HEK293 (cell line): ENCODE measurements around the gene AKAP5.

Source experiments
- CTCF ChIA-PET: fragments of 350-600 bp; formaldehyde crosslinking; extraction: SDS; loops from one replicate; lab custom pipeline; 2021; ENCODE audit warnings: antibody characterized with exemption; lab: Yijun Ruan, JAX
- POLR2A ChIA-PET: fragments of 300-600 bp; formaldehyde crosslinking; extraction: SDS; loops from one replicate; lab custom pipeline; 2020; ENCODE audit warnings: antibody characterized with exemption, inconsistent platforms; lab: Yijun Ruan, JAX
- H3K27ac ChIP-seq: fragments of 200-500 bp; sonication (Bioruptor generic); 2 replicates; pipeline ENCODE4 v1.5.1; 2014; ENCODE audit warnings: low read depth, low read length, control low read depth, inconsistent platforms; ENCODE audit errors: extremely low read depth
- H3K36me3 ChIP-seq, 2 experiments: fragments of 200-500 bp in 1 of 2; sonication (Bioruptor generic) in 1 of 2; 1 replicate in 1 of 2; 2 replicates in 1 of 2; pipeline ENCODE4 v1.5.1; 2014 to 2017; ENCODE audit warnings: inconsistent platforms in 2 of 2, low read length in 2 of 2; ENCODE audit not compliant: control insufficient read depth in 2 of 2, insufficient read depth in 1 of 2
- H3K4me1 ChIP-seq: fragments of 200-500 bp; sonication (Bioruptor generic); 2 replicates; pipeline ENCODE4 v1.5.1; 2014; ENCODE audit warnings: mild to moderate bottlenecking, low read length, inconsistent platforms; ENCODE audit not compliant: control insufficient read depth, insufficient read depth
- H3K4me3 ChIP-seq: 2 replicates; pipeline ENCODE4 v1.5.1; 2011; ENCODE audit warnings: low read depth, mild to moderate bottlenecking, control low read depth, low read length, moderate library complexity
- H3K9me3 ChIP-seq: fragments of 200-500 bp; sonication (Bioruptor generic); 2 replicates; pipeline ENCODE4 v1.5.1; 2014; ENCODE audit warnings: low read depth, low read length, inconsistent platforms; ENCODE audit not compliant: control insufficient read depth, insufficient read depth
- SCRT2 ChIP-seq: fragments of 450-650 bp; formaldehyde crosslinking; IDR thresholded peaks from 2 replicates; pipeline ENCODE4 v1.5.1; 2016; ENCODE audit warnings: missing biosample characterization, missing genetic modification characterization
- TCF7L2 ChIP-seq: IDR thresholded peaks from 2 replicates; pipeline ENCODE4 v1.6.1; 2011; ENCODE audit warnings: low read depth, mild to moderate bottlenecking, inconsistent platforms, low read length, moderate library complexity, borderline replicate concordance
- WT1 ChIP-seq: fragments of 450-650 bp; formaldehyde crosslinking; IDR thresholded peaks from 2 replicates; pipeline ENCODE4 v1.5.1; 2016; ENCODE audit warnings: missing biosample characterization, missing genetic modification characterization
- YY2 ChIP-seq: fragments of 450-650 bp; formaldehyde crosslinking; IDR thresholded peaks from 2 replicates; pipeline ENCODE4 v1.5.1; 2016; ENCODE audit warnings: missing biosample characterization, missing genetic modification characterization
- ZNF157 ChIP-seq: fragments of 450-650 bp; formaldehyde crosslinking; IDR thresholded peaks from 2 replicates; pipeline ENCODE4 v1.5.1; 2016; ENCODE audit warnings: missing biosample characterization, missing genetic modification characterization
- ZNF184 ChIP-seq: fragments of 450-650 bp; IDR thresholded peaks from 2 replicates; pipeline ENCODE4 v1.5.1; 2018; ENCODE audit warnings: missing biosample characterization, mild to moderate bottlenecking, missing genetic modification characterization
- ZNF202 ChIP-seq: fragments of 450-650 bp; formaldehyde crosslinking; IDR thresholded peaks from 2 replicates; pipeline ENCODE4 v1.5.1; 2016; ENCODE audit warnings: missing biosample characterization, missing genetic modification characterization, borderline replicate concordance
- ZNF214 ChIP-seq: fragments of 450-650 bp; formaldehyde crosslinking; IDR thresholded peaks from 2 replicates; pipeline ENCODE4 v1.5.1; 2017; ENCODE audit warnings: missing biosample characterization, mild to moderate bottlenecking, missing genetic modification characterization, borderline replicate concordance
- ZNF280C ChIP-seq: fragments of 450-650 bp; formaldehyde crosslinking; IDR thresholded peaks from 2 replicates; pipeline ENCODE4 v1.5.1; 2016; ENCODE audit warnings: missing biosample characterization, missing genetic modification characterization
- ZNF335 ChIP-seq: fragments of 450-650 bp; formaldehyde crosslinking; conservative IDR thresholded peaks from 2 replicates; pipeline ENCODE4 v1.5.1; 2016; ENCODE audit warnings: missing biosample characterization, missing genetic modification characterization
- ZNF354C ChIP-seq: fragments of 450-650 bp; formaldehyde crosslinking; IDR thresholded peaks from 2 replicates; pipeline ENCODE4 v1.5.1; 2016; ENCODE audit warnings: missing biosample characterization, missing genetic modification characterization, low read depth, borderline replicate concordance
- ZNF366 ChIP-seq: fragments of 450-650 bp; formaldehyde crosslinking; conservative IDR thresholded peaks from 2 replicates; pipeline ENCODE4 v1.5.1; 2016; ENCODE audit warnings: missing biosample characterization, missing genetic modification characterization
- ZNF394 ChIP-seq: fragments of 450-650 bp; formaldehyde crosslinking; IDR thresholded peaks from 2 replicates; pipeline ENCODE4 v1.5.1; 2016; ENCODE audit warnings: missing biosample characterization, missing genetic modification characterization, mild to moderate bottlenecking, moderate library complexity, borderline replicate concordance
- ZNF510 ChIP-seq: fragments of 450-650 bp; formaldehyde crosslinking; IDR thresholded peaks from 2 replicates; pipeline ENCODE4 v1.5.1; 2018; ENCODE audit warnings: mild to moderate bottlenecking, missing genetic modification characterization, missing biosample characterization; ENCODE audit not compliant: insufficient replicate concordance
- ZNF529 ChIP-seq: fragments of 450-650 bp; formaldehyde crosslinking; IDR thresholded peaks from 2 replicates; pipeline ENCODE4 v1.5.1; 2017; ENCODE audit warnings: missing genetic modification characterization, missing biosample characterization; ENCODE audit not compliant: insufficient replicate concordance
- ZNF561 ChIP-seq: fragments of 450-650 bp; IDR thresholded peaks from 2 replicates; pipeline ENCODE4 v1.5.1; 2018; ENCODE audit warnings: missing biosample characterization, missing genetic modification characterization, borderline replicate concordance
- ZNF629 ChIP-seq: fragments of 450-650 bp; formaldehyde crosslinking; IDR thresholded peaks from 2 replicates; pipeline ENCODE4 v1.5.1; 2017; ENCODE audit warnings: missing biosample characterization, missing genetic modification characterization
- TF ChIP-seq, protein P1 (sequence below): fragments of 450-650 bp; formaldehyde crosslinking; IDR thresholded peaks from 2 replicates; pipeline ENCODE4 v1.5.0; 2017; ENCODE audit warnings: missing biosample characterization, missing genetic modification characterization, borderline replicate concordance
- TF ChIP-seq, protein P2 (sequence below): fragments of 450-650 bp; formaldehyde crosslinking; IDR thresholded peaks from 2 replicates; pipeline ENCODE4 v1.5.1; 2016; ENCODE audit warnings: missing biosample characterization, missing genetic modification characterization, borderline replicate concordance
- TF ChIP-seq, protein P3 (sequence below): fragments of 450-650 bp; formaldehyde crosslinking; IDR thresholded peaks from 2 replicates; pipeline ENCODE4 v1.5.1; 2016; ENCODE audit warnings: missing biosample characterization, missing genetic modification characterization
- TF ChIP-seq, protein P4 (sequence below): fragments of 450-650 bp; formaldehyde crosslinking; IDR thresholded peaks from 2 replicates; pipeline ENCODE4 v1.5.1; 2016; ENCODE audit warnings: missing biosample characterization, missing genetic modification characterization, borderline replicate concordance

The AKAP5 gene

GRCh38 chr14:64467101-64467500, 1.8 kb downstream of the AKAP5 start (continued):
- no peak for TF ChIP-seq ZNF280C (tag by site-specific recombination)
- no peak for TF ChIP-seq ZNF184 (tag by site-specific recombination)
- TF ChIP-seq ZNF354C (tag by site-specific recombination), result no peak
- no peak for TF ChIP-seq YY2 (tag by site-specific recombination)

DNA sequence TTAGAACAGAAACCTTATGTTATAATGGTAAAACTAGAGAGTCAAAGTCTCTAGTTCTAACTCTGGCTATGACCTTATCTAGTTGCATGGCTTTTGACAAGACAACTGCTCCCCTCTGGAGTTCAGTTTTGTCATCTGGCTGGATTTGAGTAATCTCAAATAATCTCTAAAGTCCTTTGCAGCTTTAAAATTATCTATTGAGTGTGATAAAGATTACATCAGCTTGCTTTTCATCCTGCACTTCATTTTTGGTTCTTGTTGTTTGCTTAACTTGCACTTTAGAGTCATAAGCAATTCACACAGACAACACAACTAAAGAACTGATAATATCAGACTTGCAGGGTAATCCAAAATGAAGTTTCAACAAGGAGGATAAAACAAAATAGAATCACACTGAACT, 2.3 kb downstream of the AKAP5 start:
- peaks cover 0 to 8% of the 10 kb centered on the region in 2 experiments; a peak in 2 of 3 replicates for H3K36me3 ChIP-seq
- no peak overlapping the region for H3K27ac ChIP-seq
- ChIA-PET POLR2A (interaction anchor here (1.7 kb wide), 1 partner anchor 37 kb away, joined by 5 read pairs; the partner anchor contains the start of gene ZBTB1), CTCF (interaction anchor here (0.6 to 2.9 kb wide), 4 partner anchors 11 to 51 kb away, joined by 3 to 14 read pairs (median 7); no protein-coding TSS in a partner anchor)
- no peak overlapping the region for H3K4me3 ChIP-seq
- peaks cover 10% of the 10 kb centered on the region; the same call in 1 of the 2 replicates for H3K4me1 ChIP-seq
- TF ChIP-seq ZNF394 (tag by site-specific recombination) (no peak), ZNF366 (tag by site-specific recombination) (no peak), ZNF510 (no peak), TCF7L2 (no peak), WT1 (tag by site-specific recombination) (no peak), ZNF561 (tag by site-specific recombination) (no peak), ZNF214 (tag by site-specific recombination) (no peak), ZNF335 (no peak), SCRT2 (tag by site-specific recombination) (no peak), ZNF529 (tag by site-specific recombination) (no peak), ZNF629 (no peak), ZNF157 (tag by site-specific recombination) (no peak), ZNF202 (tag by site-specific recombination) (no peak)
- TF ChIP-seq, protein P1, sequence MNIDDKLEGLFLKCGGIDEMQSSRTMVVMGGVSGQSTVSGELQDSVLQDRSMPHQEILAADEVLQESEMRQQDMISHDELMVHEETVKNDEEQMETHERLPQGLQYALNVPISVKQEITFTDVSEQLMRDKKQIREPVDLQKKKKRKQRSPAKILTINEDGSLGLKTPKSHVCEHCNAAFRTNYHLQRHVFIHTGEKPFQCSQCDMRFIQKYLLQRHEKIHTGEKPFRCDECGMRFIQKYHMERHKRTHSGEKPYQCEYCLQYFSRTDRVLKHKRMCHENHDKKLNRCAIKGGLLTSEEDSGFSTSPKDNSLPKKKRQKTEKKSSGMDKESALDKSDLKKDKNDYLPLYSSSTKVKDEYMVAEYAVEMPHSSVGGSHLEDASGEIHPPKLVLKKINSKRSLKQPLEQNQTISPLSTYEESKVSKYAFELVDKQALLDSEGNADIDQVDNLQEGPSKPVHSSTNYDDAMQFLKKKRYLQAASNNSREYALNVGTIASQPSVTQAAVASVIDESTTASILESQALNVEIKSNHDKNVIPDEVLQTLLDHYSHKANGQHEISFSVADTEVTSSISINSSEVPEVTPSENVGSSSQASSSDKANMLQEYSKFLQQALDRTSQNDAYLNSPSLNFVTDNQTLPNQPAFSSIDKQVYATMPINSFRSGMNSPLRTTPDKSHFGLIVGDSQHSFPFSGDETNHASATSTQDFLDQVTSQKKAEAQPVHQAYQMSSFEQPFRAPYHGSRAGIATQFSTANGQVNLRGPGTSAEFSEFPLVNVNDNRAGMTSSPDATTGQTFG, result no peak
- TF ChIP-seq, protein P2, sequence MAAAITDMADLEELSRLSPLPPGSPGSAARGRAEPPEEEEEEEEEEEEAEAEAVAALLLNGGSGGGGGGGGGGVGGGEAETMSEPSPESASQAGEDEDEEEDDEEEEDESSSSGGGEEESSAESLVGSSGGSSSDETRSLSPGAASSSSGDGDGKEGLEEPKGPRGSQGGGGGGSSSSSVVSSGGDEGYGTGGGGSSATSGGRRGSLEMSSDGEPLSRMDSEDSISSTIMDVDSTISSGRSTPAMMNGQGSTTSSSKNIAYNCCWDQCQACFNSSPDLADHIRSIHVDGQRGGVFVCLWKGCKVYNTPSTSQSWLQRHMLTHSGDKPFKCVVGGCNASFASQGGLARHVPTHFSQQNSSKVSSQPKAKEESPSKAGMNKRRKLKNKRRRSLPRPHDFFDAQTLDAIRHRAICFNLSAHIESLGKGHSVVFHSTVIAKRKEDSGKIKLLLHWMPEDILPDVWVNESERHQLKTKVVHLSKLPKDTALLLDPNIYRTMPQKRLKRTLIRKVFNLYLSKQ (tag by site-specific recombination), result no peak
- TF ChIP-seq, protein P3, sequence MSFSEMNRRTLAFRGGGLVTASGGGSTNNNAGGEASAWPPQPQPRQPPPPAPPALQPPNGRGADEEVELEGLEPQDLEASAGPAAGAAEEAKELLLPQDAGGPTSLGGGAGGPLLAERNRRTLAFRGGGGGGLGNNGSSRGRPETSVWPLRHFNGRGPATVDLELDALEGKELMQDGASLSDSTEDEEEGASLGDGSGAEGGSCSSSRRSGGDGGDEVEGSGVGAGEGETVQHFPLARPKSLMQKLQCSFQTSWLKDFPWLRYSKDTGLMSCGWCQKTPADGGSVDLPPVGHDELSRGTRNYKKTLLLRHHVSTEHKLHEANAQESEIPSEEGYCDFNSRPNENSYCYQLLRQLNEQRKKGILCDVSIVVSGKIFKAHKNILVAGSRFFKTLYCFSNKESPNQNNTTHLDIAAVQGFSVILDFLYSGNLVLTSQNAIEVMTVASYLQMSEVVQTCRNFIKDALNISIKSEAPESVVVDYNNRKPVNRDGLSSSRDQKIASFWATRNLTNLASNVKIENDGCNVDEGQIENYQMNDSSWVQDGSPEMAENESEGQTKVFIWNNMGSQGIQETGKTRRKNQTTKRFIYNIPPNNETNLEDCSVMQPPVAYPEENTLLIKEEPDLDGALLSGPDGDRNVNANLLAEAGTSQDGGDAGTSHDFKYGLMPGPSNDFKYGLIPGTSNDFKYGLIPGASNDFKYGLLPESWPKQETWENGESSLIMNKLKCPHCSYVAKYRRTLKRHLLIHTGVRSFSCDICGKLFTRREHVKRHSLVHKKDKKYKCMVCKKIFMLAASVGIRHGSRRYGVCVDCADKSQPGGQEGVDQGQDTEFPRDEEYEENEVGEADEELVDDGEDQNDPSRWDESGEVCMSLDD (tag by site-specific recombination), result no peak
- TF ChIP-seq, protein P4, sequence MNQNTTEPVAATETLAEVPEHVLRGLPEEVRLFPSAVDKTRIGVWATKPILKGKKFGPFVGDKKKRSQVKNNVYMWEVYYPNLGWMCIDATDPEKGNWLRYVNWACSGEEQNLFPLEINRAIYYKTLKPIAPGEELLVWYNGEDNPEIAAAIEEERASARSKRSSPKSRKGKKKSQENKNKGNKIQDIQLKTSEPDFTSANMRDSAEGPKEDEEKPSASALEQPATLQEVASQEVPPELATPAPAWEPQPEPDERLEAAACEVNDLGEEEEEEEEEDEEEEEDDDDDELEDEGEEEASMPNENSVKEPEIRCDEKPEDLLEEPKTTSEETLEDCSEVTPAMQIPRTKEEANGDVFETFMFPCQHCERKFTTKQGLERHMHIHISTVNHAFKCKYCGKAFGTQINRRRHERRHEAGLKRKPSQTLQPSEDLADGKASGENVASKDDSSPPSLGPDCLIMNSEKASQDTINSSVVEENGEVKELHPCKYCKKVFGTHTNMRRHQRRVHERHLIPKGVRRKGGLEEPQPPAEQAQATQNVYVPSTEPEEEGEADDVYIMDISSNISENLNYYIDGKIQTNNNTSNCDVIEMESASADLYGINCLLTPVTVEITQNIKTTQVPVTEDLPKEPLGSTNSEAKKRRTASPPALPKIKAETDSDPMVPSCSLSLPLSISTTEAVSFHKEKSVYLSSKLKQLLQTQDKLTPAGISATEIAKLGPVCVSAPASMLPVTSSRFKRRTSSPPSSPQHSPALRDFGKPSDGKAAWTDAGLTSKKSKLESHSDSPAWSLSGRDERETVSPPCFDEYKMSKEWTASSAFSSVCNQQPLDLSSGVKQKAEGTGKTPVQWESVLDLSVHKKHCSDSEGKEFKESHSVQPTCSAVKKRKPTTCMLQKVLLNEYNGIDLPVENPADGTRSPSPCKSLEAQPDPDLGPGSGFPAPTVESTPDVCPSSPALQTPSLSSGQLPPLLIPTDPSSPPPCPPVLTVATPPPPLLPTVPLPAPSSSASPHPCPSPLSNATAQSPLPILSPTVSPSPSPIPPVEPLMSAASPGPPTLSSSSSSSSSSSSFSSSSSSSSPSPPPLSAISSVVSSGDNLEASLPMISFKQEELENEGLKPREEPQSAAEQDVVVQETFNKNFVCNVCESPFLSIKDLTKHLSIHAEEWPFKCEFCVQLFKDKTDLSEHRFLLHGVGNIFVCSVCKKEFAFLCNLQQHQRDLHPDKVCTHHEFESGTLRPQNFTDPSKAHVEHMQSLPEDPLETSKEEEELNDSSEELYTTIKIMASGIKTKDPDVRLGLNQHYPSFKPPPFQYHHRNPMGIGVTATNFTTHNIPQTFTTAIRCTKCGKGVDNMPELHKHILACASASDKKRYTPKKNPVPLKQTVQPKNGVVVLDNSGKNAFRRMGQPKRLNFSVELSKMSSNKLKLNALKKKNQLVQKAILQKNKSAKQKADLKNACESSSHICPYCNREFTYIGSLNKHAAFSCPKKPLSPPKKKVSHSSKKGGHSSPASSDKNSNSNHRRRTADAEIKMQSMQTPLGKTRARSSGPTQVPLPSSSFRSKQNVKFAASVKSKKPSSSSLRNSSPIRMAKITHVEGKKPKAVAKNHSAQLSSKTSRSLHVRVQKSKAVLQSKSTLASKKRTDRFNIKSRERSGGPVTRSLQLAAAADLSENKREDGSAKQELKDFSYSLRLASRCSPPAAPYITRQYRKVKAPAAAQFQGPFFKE, result no peak
- H3K9me3 ChIP-seq, result no peaks in the 10 kb centered on the region
